Epithelial cell of esophagus (primary cell): Measurements from ENCODE around the gene COL1A1.
A peak's percentile ranks its signal among the peaks of the same experiment; 100 is the strongest.

Source experiments
- DNase-seq: peaks from one replicate; pipeline ENCODE4 v3.0.0; 2010; ENCODE audit warnings: low read depth
- H3K4me3 ChIP-seq: 2 replicates; pipeline ENCODE4 v1.5.1; 2011; ENCODE audit warnings: mild to moderate bottlenecking, low read length, control low read depth
- TF ChIP-seq, protein P1 (sequence below): IDR thresholded peaks from 2 replicates; pipeline ENCODE4 v1.5.1; 2011; ENCODE audit warnings: low read depth, mild to moderate bottlenecking, low read length, control low read depth, inconsistent platforms; ENCODE audit not compliant: insufficient read depth; ENCODE audit errors: missing control alignments

Gene COL1A1

DNA sequence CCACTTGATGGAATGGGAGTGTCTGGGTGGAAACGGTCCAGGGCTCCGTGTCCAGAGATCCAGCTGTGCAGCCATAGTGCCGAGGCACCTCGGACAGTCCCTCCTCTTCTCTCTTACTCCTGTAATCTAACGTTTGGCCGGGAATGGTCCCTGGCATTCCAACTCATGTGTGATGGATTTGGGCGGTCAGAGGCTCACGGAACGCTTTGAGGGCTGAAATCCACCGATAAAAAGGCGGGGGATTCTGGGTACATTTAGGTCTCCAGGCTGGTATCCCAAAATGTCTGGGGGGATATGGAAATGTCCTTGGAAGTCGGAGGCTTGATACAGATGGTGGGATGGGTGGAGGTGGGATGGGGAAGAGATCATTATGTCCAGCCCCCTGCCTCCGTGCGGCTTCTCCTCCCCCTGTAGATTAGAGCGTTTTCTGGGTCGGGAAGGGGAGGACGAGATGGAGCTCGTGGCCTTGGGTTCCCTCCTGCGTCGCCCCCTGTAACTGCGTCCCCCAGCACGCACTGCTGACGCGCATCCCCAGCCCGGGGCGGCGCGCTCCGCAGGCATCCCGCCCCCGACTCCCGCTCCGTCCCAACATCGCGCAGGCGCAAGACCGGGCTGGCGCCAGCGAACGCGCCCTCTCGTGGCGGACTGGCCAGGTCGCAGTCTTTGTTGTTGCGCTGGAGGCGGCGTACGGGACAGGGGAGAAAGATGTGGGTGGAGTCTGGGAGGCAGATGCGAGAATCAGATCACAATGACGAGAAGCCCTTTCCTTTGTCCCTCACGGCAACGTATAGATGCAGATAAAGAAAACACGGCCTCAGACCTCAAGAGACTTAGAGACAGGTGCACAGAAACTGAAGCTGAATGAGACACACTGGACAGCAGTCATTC, 40.2 kb downstream of the COL1A1 start:
- H3K4me3 ChIP-seq, result peak overlapping the region; percentile 73
- TF ChIP-seq, protein P1, sequence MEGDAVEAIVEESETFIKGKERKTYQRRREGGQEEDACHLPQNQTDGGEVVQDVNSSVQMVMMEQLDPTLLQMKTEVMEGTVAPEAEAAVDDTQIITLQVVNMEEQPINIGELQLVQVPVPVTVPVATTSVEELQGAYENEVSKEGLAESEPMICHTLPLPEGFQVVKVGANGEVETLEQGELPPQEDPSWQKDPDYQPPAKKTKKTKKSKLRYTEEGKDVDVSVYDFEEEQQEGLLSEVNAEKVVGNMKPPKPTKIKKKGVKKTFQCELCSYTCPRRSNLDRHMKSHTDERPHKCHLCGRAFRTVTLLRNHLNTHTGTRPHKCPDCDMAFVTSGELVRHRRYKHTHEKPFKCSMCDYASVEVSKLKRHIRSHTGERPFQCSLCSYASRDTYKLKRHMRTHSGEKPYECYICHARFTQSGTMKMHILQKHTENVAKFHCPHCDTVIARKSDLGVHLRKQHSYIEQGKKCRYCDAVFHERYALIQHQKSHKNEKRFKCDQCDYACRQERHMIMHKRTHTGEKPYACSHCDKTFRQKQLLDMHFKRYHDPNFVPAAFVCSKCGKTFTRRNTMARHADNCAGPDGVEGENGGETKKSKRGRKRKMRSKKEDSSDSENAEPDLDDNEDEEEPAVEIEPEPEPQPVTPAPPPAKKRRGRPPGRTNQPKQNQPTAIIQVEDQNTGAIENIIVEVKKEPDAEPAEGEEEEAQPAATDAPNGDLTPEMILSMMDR, result peak; percentile 83
- peak; percentile 88 for DNase-seq

DNA sequence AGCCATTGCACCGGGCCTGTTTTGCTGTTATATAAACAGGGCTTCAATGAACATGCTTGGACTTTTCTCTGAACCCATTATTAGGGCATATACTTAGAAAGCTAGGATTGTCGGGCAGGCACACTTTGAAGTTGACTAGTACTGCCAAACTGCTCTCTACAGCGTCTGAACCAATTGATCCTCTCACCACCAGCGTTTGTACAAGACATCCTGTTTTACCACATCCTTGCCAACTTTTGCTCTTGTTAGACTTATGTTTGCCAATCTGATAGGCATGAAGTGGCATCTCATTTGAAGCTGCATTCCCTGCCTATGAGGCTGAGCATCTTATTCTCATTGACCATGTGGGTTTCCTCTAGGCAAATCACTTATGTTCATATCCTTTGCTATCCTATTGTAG, 43.5 kb downstream of the COL1A1 start:
- TF ChIP-seq, protein P1, result no peak
- DNase-seq, result no peak
- no peak overlapping the region for H3K4me3 ChIP-seq

DNA sequence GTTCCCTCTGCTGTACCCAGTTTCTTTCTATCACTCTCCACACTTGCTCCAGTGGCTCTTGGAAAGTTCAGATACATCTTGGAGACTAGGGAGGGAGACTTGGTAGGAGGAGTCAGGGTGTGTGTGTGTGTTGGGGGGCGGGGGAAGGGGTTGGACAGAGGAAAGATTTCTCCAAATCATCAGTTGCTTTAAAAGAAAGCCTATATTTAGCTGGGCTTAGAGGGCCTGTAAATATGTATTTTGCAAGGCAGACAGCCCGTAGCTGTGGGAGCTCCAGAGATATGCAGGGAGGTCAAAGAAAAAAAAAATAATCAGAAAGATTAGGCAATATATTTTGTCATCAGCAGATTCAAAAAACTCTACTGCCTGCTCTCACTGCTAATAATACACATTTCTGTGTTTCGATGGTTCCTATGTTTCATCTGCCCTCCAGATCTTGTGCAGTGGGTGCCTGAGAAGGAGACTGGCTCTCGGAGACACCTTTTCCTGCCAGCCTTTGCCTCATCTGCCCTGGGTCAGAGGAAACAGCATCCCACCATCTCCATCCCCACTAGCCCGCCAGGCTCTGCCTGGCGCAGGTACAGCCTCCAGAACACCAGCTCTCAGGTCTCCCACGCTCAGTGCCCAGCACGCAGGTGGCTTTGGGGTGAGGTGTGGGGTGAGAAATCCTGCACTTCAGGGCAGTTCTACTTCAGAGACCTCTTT, 46.2 kb downstream of the COL1A1 start:
- no peak overlapping the region for H3K4me3 ChIP-seq
- no peak for DNase-seq
- TF ChIP-seq, protein P1, result no peak

DNA sequence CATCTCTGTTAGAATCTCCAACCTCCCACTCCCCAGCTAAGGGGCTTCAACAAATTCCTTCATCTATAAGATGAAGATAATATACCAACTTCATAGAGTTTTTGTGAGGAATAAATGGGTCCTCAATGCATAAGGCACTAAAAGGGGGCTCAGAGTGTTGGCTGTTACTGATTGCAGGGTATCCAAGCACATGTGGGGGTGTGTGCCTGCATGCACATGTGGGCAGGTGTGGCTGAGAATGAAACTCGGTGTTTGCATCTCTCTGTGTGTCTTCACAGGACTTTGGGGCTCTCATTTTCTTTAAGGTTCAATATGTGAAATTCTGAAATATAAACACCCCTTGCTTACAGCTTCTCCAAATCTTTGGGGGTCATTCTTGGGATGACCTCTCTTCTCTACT, 46.8 kb downstream of the COL1A1 start:
- no peak for DNase-seq
- H3K4me3 ChIP-seq, result no peak overlapping the region
- TF ChIP-seq, protein P1, result no peak

DNA sequence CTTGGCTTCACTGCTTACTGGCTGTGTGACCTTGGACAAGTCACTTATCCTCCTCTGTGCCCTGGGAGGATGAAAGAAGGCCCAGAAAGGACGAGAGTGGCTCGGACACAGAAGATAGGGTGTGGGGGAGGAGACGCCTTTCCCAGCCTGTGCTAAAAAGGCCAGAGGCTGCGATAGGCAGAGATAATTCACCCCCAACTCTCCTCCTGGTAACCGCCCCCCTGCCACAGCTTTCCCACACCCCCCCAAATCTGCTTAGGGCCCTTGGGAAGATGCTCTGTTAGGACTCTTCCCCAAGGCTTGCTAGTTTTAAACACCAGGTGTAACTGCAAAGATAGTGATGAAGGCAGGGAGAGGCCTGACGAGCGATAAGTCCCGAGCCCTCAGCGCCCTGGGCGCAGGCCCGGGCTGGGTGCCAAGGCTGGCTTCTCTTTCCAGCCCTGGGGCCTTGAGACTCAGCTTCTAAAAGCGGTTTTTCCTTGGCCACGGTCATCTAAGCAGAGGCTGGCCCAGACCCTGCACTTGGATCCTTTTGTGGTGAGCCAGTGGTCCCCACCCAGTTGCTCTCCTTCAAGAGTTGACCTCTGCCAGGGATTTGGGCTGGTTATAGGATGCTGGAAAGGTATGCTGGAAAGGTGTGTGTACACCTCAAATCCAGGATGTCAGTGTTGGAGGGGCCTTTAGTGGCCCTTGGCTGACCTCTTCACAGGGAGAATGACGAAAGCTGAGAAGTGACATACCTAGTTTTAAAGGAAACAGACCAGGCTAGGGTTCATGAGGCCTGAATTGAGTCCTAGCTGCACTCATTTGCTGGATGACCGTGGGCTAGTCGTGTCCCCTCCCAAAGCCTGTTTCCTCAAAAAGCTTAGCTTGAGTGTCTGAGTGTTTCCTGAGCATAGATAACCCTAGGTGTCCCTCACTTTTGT, 47.5 kb downstream of the COL1A1 start:
- no peak overlapping the region for H3K4me3 ChIP-seq
- peak; percentile 65 for DNase-seq
- TF ChIP-seq, protein P1, result no peak

DNA sequence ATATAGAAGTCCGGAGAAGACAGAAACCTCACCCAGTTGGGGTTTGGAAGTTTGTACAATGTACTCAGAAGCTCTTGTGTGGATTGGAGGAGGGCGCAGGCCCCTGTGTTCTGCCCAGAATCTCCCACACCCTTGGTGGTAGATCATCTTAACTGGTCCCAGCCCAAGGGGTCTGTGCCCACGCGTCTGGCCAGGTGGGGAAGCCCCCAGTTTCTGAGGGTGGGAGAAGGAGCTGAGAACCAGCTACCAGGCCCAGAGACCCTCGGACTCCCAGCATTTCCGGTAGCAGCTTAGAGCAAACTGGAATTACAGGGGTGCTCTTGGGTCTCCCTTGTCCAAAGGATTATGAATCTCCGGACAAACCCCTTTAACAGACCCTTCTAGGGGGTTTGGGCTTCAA, 48.7 kb downstream of the COL1A1 start:
- TF ChIP-seq, protein P1, result no peak
- no peak overlapping the region for H3K4me3 ChIP-seq
- no peak for DNase-seq
